ENCODE measurements around the gene PCDHGA1. TPM values are rescaled to one million over a fixed set of nuclear protein-coding genes. Genes with fewer than 3 reads are reported as not detected.
"Not testable (repeated sequence)": the region's sequence is repeated elsewhere in the genome, so short reads cannot be mapped to it uniquely, and the experiment has no call there.

The PCDHGA1 gene
- total RNA-seq, 4 donors from 2014 or later: 0.65 to 0.97 (median 0.71) TPM

- in situ Hi-C loops (cut with MboI; ENCODE audit: low sequenced_read_pairs in 4 of 4): no loop called here
- TF ChIP-seq CTCF (IDR thresholded peaks at IDR 0.05 in 4 of 5, conservative IDR thresholded peaks at IDR 0.05 in 1 of 5) (peak; percentile 40 to 64 (median 60)), POLR2A (IDR thresholded peaks at IDR 0.05) (no peak)
- Histone ChIP-seq H3K4me3 (peak within 1 kb of the TSS; percentile 12 to 58 (median 48)), H3K27ac (peak within 1 kb of the TSS; percentile 30 to 77 (median 70)), H3K27me3 (peaks cover under 1 to 11% (median 10%) of the 10 kb centered on the region in 3 donors), H3K9me3 (peaks cover 0 to 18% (median 0%) of the 10 kb centered on the region in 3 donors), H3K36me3 (no peaks in the 10 kb centered on the region), H3K4me1 (no peaks in the 10 kb centered on the region)
- peak; percentile 45 to 66 for ATAC-seq
- intact Hi-C loops (cut with DNase I; ENCODE audit: low total_unique reads): no loop called here
- no peak for DNase-seq
These were observed 8.4 kb downstream of the PCDHGA1 start, which contains the start of gene PCDHGA2 for GRCh38 chr5:141338538-141339306. TSS of gene PCDHGA2 (plus strand) at chr5:141338760.

- in situ Hi-C loops (cut with MboI; ENCODE audit: low sequenced_read_pairs in 4 of 4): loop anchor here in 1 of 4 donors (10.0 kb wide), 1 partner anchor 224 kb away; no protein-coding TSS in a partner anchor
- ATAC-seq; H3K4me3 ChIP-seq; H3K4me1 ChIP-seq; H3K27ac ChIP-seq; DNase-seq; H3K36me3 ChIP-seq; intact Hi-C loops (cut with DNase I; ENCODE audit: low total_unique reads): not testable (repeated sequence)
- peaks cover 5 to 17% (median 8%) of the 10 kb centered on the region in 3 donors for H3K27me3 ChIP-seq
- H3K9me3 ChIP-seq: peaks cover 0 to 25% (median 0%) of the 10 kb centered on the region in 3 donors
These were observed 10.6 kb downstream of the PCDHGA1 start for GRCh38 chr5:141340781-141341354.

GRCh38 chr5:141342773-141343172 is 12.5 kb downstream of the PCDHGA1 start:
- H3K9me3 ChIP-seq: peaks cover 0 to 25% (median 0%) of the 10 kb centered on the region in 3 donors
- ATAC-seq (no peak), DNase-seq (no peak)
- intact Hi-C loops (cut with DNase I; ENCODE audit: low total_unique reads) (no loop called here), in situ Hi-C loops (cut with MboI; ENCODE audit: low sequenced_read_pairs in 4 of 4) (loop anchor here in 1 of 4 donors (10.0 kb wide), 1 partner anchor 222 kb away; no protein-coding TSS in a partner anchor)
- H3K27me3 ChIP-seq: peaks cover 7 to 17% (median 8%) of the 10 kb centered on the region in 3 donors
- H3K36me3 ChIP-seq: no peaks in the 10 kb centered on the region
- no peak for TF ChIP-seq CTCF (IDR thresholded peaks at IDR 0.05 in 4 of 5, conservative IDR thresholded peaks at IDR 0.05 in 1 of 5)
- TF ChIP-seq POLR2A (IDR thresholded peaks at IDR 0.05): no peak
- no peaks in the 10 kb centered on the region for H3K4me1 ChIP-seq
- H3K27ac ChIP-seq: peak overlapping the region in 2 of 4 donors; percentile 8 to 15
- H3K4me3 ChIP-seq: no peak overlapping the region

GRCh38 chr5:141343242-141343952 is 13.1 kb downstream of the PCDHGA1 start, which contains the start of gene PCDHGA3:
TSS of gene PCDHGA3 (plus strand) at chr5:141343829. CDS start at chr5:141344034, 205 bp downstream.
- intact Hi-C loops (cut with DNase I; ENCODE audit: low total_unique reads) (no loop called here), in situ Hi-C loops (cut with MboI; ENCODE audit: low sequenced_read_pairs in 4 of 4) (loop anchor here in 1 of 4 donors (10.0 kb wide), 1 partner anchor 221 kb away; no protein-coding TSS in a partner anchor)
- H3K4me1 ChIP-seq: no peaks in the 10 kb centered on the region
- ATAC-seq (peak; percentile 12 to 76), DNase-seq (no peak)
- peak within 1 kb of the TSS; percentile 34 to 57 (median 44) for H3K4me3 ChIP-seq
- H3K9me3 ChIP-seq: peaks cover 0 to 25% (median 0%) of the 10 kb centered on the region in 3 donors
- TF ChIP-seq POLR2A (IDR thresholded peaks at IDR 0.05) (no peak), CTCF (IDR thresholded peaks at IDR 0.05 in 4 of 5, conservative IDR thresholded peaks at IDR 0.05 in 1 of 5) (peak in 4 of 5 experiments; percentile 29 to 46 (median 44))
- H3K27me3 ChIP-seq: peaks cover 4 to 13% (median 8%) of the 10 kb centered on the region in 3 donors
- H3K36me3 ChIP-seq: no peaks in the 10 kb centered on the region
- H3K27ac ChIP-seq: peak within 1 kb of the TSS; percentile 56 to 73 (median 63)
